ENCODE results near the gene DUS1L. TPM values are rescaled to one million over a fixed set of nuclear protein-coding genes. Genes with fewer than 3 reads are reported as not detected.

Gene DUS1L
- total and polyA plus RNA-seq, 2 experiments from 2014 or later: 66.0 to 122 TPM

DNA sequence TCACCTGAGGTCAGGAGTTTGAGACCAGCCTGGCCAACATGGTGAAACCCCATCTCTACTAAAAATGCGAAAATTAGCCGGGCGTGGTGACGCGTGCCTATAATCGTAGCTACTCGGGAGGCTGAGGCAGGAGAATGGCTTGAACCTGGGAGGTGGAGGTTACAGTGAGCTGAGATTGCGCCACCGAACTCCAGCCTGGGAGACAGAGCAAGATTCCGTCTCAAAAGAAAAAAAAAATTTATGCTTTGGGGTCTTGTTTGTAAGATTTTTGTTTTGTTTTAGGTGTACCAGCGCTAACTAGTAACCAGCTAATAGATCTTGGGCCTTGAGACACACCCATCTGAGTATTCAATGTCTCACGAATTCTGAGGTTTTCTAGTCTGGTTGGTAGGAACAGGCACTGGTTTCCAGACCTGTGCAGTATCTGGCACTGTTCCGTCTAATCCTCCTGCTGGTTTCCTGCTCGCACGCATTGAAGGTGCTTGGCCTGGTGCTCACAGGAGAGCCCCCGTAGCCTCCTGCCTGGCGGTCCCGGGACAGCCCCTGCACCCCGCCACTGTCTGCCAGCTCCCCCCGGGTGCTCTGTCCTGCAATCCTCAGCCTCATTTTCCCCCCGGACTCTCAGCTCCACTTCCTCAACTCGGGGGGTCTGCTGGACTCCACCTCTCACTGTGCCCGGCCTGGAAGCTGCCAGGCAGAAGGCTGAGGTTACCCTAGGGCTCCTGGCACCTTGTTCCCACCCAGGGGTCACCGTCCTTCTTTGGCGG, 10.6 kb upstream of the DUS1L start:
- Mint-ChIP-seq H3K4me1 (peaks cover 3% of the 10 kb centered on the region), H3K4me3 (no peak overlapping the region), H3K36me3 (ENCODE audit: low read depth) (peaks cover 26% of the 10 kb centered on the region), H3K27ac (no peak overlapping the region), H3K9me3 (no peaks in the 10 kb centered on the region; the same call in 1 of the 3 replicates), H3K27me3 (ENCODE audit: insufficient read depth, low read depth, poor library complexity) (peaks cover 31% of the 10 kb centered on the region)
- DNase-seq (ENCODE audit: low spot score) (no peak), ATAC-seq (peak; percentile 3; the same call in 1 of the 3 replicates)
- Histone ChIP-seq H3K4me3 (no peak overlapping the region), H3F3A (replicated peaks; ENCODE audit: low read depth) (peaks cover 20% of the 10 kb centered on the region), H3K4me1 (ENCODE audit: insufficient read depth) (no peaks in the 10 kb centered on the region), H3K79me2 (replicated peaks; ENCODE audit: insufficient read depth) (no peaks in the 10 kb centered on the region), H3K4me2 (no peak overlapping the region), H3K9me2 (ENCODE audit: insufficient read depth) (no peaks in the 10 kb centered on the region), H3K27me3 (ENCODE audit: insufficient read depth) (no peaks in the 10 kb centered on the region; the same call in 1 of the 2 replicates), H4K20me1 (replicated peaks; ENCODE audit: insufficient read depth) (peaks cover 8% of the 10 kb centered on the region; the same call in 1 of the 2 replicates), H3K36me3 (ENCODE audit: insufficient read depth) (peaks cover 10% of the 10 kb centered on the region; the same call in 1 of the 2 replicates), H3K27ac (ENCODE audit: low read depth) (0 out of 2 replicates have a peak overlapping the region, but pooled peaks have one; percentile 55), H2AFZ (no peak overlapping the region)
- TF ChIP-seq ZNF114 (CRISPR knock-in tag; IDR thresholded peaks at IDR 0.05) (no peak), POLR2AphosphoS5 (IDR thresholded peaks at IDR 0.05; ENCODE audit: low read depth) (peak; percentile 7; the same call in 1 of the 2 replicates)
- TF ChIP-seq, protein P1, sequence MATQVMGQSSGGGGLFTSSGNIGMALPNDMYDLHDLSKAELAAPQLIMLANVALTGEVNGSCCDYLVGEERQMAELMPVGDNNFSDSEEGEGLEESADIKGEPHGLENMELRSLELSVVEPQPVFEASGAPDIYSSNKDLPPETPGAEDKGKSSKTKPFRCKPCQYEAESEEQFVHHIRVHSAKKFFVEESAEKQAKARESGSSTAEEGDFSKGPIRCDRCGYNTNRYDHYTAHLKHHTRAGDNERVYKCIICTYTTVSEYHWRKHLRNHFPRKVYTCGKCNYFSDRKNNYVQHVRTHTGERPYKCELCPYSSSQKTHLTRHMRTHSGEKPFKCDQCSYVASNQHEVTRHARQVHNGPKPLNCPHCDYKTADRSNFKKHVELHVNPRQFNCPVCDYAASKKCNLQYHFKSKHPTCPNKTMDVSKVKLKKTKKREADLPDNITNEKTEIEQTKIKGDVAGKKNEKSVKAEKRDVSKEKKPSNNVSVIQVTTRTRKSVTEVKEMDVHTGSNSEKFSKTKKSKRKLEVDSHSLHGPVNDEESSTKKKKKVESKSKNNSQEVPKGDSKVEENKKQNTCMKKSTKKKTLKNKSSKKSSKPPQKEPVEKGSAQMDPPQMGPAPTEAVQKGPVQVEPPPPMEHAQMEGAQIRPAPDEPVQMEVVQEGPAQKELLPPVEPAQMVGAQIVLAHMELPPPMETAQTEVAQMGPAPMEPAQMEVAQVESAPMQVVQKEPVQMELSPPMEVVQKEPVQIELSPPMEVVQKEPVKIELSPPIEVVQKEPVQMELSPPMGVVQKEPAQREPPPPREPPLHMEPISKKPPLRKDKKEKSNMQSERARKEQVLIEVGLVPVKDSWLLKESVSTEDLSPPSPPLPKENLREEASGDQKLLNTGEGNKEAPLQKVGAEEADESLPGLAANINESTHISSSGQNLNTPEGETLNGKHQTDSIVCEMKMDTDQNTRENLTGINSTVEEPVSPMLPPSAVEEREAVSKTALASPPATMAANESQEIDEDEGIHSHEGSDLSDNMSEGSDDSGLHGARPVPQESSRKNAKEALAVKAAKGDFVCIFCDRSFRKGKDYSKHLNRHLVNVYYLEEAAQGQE (IDR thresholded peaks at IDR 0.05; ENCODE audit: unreplicated experiment): no peak

DNA sequence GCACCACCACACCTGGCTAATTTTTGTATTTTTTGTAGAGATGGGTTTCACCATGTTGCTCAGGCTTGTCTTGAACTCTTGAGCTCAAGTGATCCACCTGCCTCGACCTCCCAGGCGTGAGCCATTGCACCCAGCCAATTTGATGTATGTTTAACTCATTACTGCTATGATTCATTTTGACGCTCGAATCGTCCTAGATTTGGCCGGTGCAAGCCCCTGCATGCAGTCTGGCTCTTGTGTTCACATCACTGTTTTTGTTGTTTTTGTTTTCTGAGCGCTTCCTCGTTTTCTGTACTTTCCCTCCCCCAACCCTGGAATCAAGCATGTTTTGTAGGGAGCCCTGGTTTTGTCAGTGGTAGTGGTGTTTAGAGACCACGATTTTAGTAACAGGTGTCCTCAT, 7.8 kb upstream of the DUS1L start:
- DNase-seq (ENCODE audit: low spot score) (no peak), ATAC-seq (no peak)
- no peaks in the 10 kb centered on the region; the same call in 1 of the 3 replicates for H3K9me3 Mint-ChIP-seq

More for the DNA sequence above, 7.8 kb upstream of the DUS1L start:
- no peaks in the 10 kb centered on the region for H3K79me2 ChIP-seq (replicated peaks; ENCODE audit: insufficient read depth)
- peaks cover 4% of the 10 kb centered on the region; the same call in 1 of the 2 replicates for H3K36me3 ChIP-seq (ENCODE audit: insufficient read depth)
- no peaks in the 10 kb centered on the region; the same call in 1 of the 2 replicates for H3K27me3 ChIP-seq (ENCODE audit: insufficient read depth)
- H3K4me1 ChIP-seq (ENCODE audit: insufficient read depth): no peaks in the 10 kb centered on the region
- H3K27ac ChIP-seq (ENCODE audit: low read depth): no peak overlapping the region
- Mint-ChIP-seq H3K4me1 (peaks cover 3% of the 10 kb centered on the region), H3K27ac (no peak overlapping the region), H3K36me3 (ENCODE audit: low read depth) (peaks cover 7% of the 10 kb centered on the region), H3K27me3 (ENCODE audit: insufficient read depth, low read depth, poor library complexity) (peaks cover 20% of the 10 kb centered on the region), H3K4me3 (no peak overlapping the region)
- no peak overlapping the region for H2AFZ ChIP-seq
- TF ChIP-seq ZNF462 (CRISPR knock-in tag; IDR thresholded peaks at IDR 0.05): no peak
- TF ChIP-seq NANOG (IDR thresholded peaks at IDR 0.05; ENCODE audit: borderline replicate concordance): no peak
- peaks cover 17% of the 10 kb centered on the region for H3F3A ChIP-seq (replicated peaks; ENCODE audit: low read depth)
- no peaks in the 10 kb centered on the region for H3K9me2 ChIP-seq (ENCODE audit: insufficient read depth)
- H3K4me2 ChIP-seq: no peak overlapping the region
- no peak overlapping the region for H3K4me3 ChIP-seq
- peaks cover 3% of the 10 kb centered on the region; the same call in 1 of the 2 replicates for H4K20me1 ChIP-seq (replicated peaks; ENCODE audit: insufficient read depth)

Data from GM23338 (cell line).